ENCODE results near the gene ST3GAL6. TPM values are rescaled to one million over a fixed set of nuclear protein-coding genes. Genes with fewer than 3 reads are reported as not detected.

ST3GAL6 gene
- total and polyA plus RNA-seq, 2 of the 13 experiments (the other 11 are each of a cell fraction or from before 2014, with no cell fraction given): 17.5 to 23.2 TPM

- no peaks in the 10 kb centered on the region for H3K27me3 ChIP-seq (ENCODE audit: control insufficient read depth in 1 of 2, insufficient read depth in 2 of 2, low read length in 2 of 2)
- ATAC-seq (no peak), DNase-seq (ENCODE audit: low spot score) (no peak), FAIRE-seq (no peak)
- no peak overlapping the region for H3K4me3 ChIP-seq (replicated peaks in 1 of 3; ENCODE audit: insufficient read depth in 1 of 3, low read depth in 2 of 3, low read length in 3 of 3)
- intact Hi-C loops (cut with micrococcal nuclease; ENCODE audit: unreplicated experiment): no loop called here
- TF ChIP-seq EEA1 (CRISPR knock-in tag; IDR thresholded peaks at IDR 0.05; ENCODE audit: borderline replicate concordance) (no peak), NFYC (CRISPR knock-in tag; IDR thresholded peaks at IDR 0.05) (no peak), ZNF24 (IDR thresholded peaks at IDR 0.05) (no peak), HNRNPLL (IDR thresholded peaks at IDR 0.05; ENCODE audit: low read depth, low read length, poor library complexity, severe bottlenecking) (no peak), MIER2 (CRISPR knock-in tag; IDR thresholded peaks at IDR 0.05) (no peak), SNAI1 (CRISPR knock-in tag; IDR thresholded peaks at IDR 0.05; ENCODE audit: borderline replicate concordance) (no peak), HNRNPK (IDR thresholded peaks at IDR 0.05; ENCODE audit: low read depth, low read length, poor library complexity, severe bottlenecking) (no peak), YY1 (IDR thresholded peaks at IDR 0.05; ENCODE audit: insufficient read depth, insufficient replicate concordance, low read depth, low read length) (no peak), SALL1 (CRISPR knock-in tag; IDR thresholded peaks at IDR 0.05) (no peak), TAF1 (CRISPR knock-in tag; IDR thresholded peaks at IDR 0.05) (no peak), ZNF570 (CRISPR knock-in tag; IDR thresholded peaks at IDR 0.05; ENCODE audit: borderline replicate concordance) (no peak), TOE1 (CRISPR knock-in tag; IDR thresholded peaks at IDR 0.05) (no peak), ZNF142 (CRISPR knock-in tag; IDR thresholded peaks at IDR 0.05) (no peak)
- H3K9me3 ChIP-seq (ENCODE audit: low read length): no peaks in the 10 kb centered on the region
- WGBS (ENCODE audit: low lambda C conversion rate): 89% methylated on average over 3 of the region's 3 CpGs
- no peaks in the 10 kb centered on the region for H3K4me1 ChIP-seq (ENCODE audit: insufficient read depth, low read length)
- ChIA-PET POLR2A (no interaction called here), CTCF (ENCODE audit: low intra/inter-chr PET ratio, low total read pairs) (no interaction called here)
- H3K27ac ChIP-seq (ENCODE audit: extremely low read length, insufficient read depth, low read length): no peak overlapping the region
- no peak overlapping the region for H3K4me2 ChIP-seq (ENCODE audit: low read depth, low read length)
- no peak overlapping the region for H3K9ac ChIP-seq (ENCODE audit: insufficient read depth, low read depth, low read length)
- H3K36me3 ChIP-seq (replicated peaks in 1 of 2; ENCODE audit: control insufficient read depth in 1 of 2, insufficient read depth in 2 of 2, low read length in 2 of 2): peaks cover 0 to 8% of the 10 kb centered on the region in 2 experiments; a peak in 2 of 5 replicates
- H3K79me2 ChIP-seq (ENCODE audit: insufficient read depth, low read length): no peaks in the 10 kb centered on the region
- in situ Hi-C loops (cut with HindIII; ENCODE audit: extremely low pct_ligation_motif_present, low pct_unique_long_range_greater_than_20kb): no loop called here
- BruUV-seq (replicated peaks): no TSS peak
- no peak overlapping the region for H2AFZ ChIP-seq (ENCODE audit: low read length)
- H4K20me1 ChIP-seq (ENCODE audit: insufficient read depth, low read length): no peaks in the 10 kb centered on the region
Observed at GRCh38 chr3:98839846-98840245, 76.7 kb downstream of the ST3GAL6 start.
